A549 (cell line): ENCODE data around the gene KRTAP19-7.

Experiments used
- BHLHE40 ChIP-seq: IDR thresholded peaks from 2 replicates; pipeline ENCODE4 v1.6.1; 2012; ENCODE audit warnings: low read depth, low read length, inconsistent platforms
- ELK1 ChIP-seq: fragments of 150-350 bp; IDR thresholded peaks from 2 replicates; pipeline ENCODE4 v1.6.1; 2014; ENCODE audit warnings: low read depth, mild to moderate bottlenecking, low read length
- HMGXB4 ChIP-seq: fragments of 250-450 bp; sonication (Bioruptor Pico); IDR thresholded peaks from 2 replicates; pipeline ENCODE4 v1.5.0; 2021; ENCODE audit warnings: mild to moderate bottlenecking, moderate library complexity, borderline replicate concordance
- JUN ChIP-seq, 2 experiments: fragments of >200 bp; sonication (Bioruptor Twin); formaldehyde crosslinking; IDR thresholded peaks; 2 replicates in 1 of 2; 3 replicates in 1 of 2; pipeline ENCODE4 v1.6.1; 2016 to 2017
- JUNB ChIP-seq: fragments of >200 bp; sonication (Bioruptor Twin); formaldehyde crosslinking; IDR thresholded peaks from 2 replicates; pipeline ENCODE4 v1.6.1; 2016
- MAFK ChIP-seq: fragments of 450-650 bp; IDR thresholded peaks from 2 replicates; pipeline ENCODE4 v1.6.1; 2014; ENCODE audit not compliant: partially characterized antibody
- MYC ChIP-seq: IDR thresholded peaks from 2 replicates; pipeline ENCODE4 v1.6.1; 2012; ENCODE audit warnings: mild to moderate bottlenecking, inconsistent platforms, low read length, improper control_type of control experiment, borderline replicate concordance
- POLR2A ChIP-seq: IDR thresholded peaks from 2 replicates; pipeline ENCODE4 v1.6.1; 2012; ENCODE audit warnings: mild to moderate bottlenecking, low read length
- RFX5 ChIP-seq: fragments of 450-650 bp; IDR thresholded peaks from 2 replicates; pipeline ENCODE4 v1.7.1; 2014; ENCODE audit warnings: antibody characterized with exemption, mild to moderate bottlenecking, moderate library complexity
- SREBF2 ChIP-seq: fragments of 450-650 bp; IDR thresholded peaks from 2 replicates; pipeline ENCODE4 v1.6.1; 2014; ENCODE audit warnings: mild to moderate bottlenecking, moderate library complexity
- ZFP36 ChIP-seq: fragments of 450-650 bp; IDR thresholded peaks from 2 replicates; pipeline ENCODE4 v1.6.1; 2014; ENCODE audit warnings: borderline replicate concordance; ENCODE audit not compliant: partially characterized antibody
- TF ChIP-seq, protein P1 (sequence below): fragments of >200 bp; sonication (Bioruptor Twin); formaldehyde crosslinking; IDR thresholded peaks from 3 replicates; pipeline ENCODE4 v1.5.1; 2016
- TF ChIP-seq, protein P2 (sequence below): IDR thresholded peaks from 2 replicates; pipeline ENCODE4 v1.6.1; 2012

- no peak for TF ChIP-seq MAFK
- TF ChIP-seq, protein P1, sequence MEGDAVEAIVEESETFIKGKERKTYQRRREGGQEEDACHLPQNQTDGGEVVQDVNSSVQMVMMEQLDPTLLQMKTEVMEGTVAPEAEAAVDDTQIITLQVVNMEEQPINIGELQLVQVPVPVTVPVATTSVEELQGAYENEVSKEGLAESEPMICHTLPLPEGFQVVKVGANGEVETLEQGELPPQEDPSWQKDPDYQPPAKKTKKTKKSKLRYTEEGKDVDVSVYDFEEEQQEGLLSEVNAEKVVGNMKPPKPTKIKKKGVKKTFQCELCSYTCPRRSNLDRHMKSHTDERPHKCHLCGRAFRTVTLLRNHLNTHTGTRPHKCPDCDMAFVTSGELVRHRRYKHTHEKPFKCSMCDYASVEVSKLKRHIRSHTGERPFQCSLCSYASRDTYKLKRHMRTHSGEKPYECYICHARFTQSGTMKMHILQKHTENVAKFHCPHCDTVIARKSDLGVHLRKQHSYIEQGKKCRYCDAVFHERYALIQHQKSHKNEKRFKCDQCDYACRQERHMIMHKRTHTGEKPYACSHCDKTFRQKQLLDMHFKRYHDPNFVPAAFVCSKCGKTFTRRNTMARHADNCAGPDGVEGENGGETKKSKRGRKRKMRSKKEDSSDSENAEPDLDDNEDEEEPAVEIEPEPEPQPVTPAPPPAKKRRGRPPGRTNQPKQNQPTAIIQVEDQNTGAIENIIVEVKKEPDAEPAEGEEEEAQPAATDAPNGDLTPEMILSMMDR: no peak
- TF ChIP-seq ZFP36: no peak
- no peak for TF ChIP-seq ELK1
- TF ChIP-seq, protein P2, sequence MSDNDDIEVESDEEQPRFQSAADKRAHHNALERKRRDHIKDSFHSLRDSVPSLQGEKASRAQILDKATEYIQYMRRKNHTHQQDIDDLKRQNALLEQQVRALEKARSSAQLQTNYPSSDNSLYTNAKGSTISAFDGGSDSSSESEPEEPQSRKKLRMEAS: no peak
- TF ChIP-seq MYC: no peak
- TF ChIP-seq POLR2A: no peak
- no peak for TF ChIP-seq JUNB
- TF ChIP-seq JUN (IDR thresholded peaks at IDR 0.05): no peak
- TF ChIP-seq BHLHE40: no peak
- no peak for TF ChIP-seq SREBF2
- no peak for TF ChIP-seq RFX5
- TF ChIP-seq HMGXB4 (CRISPR knock-in tag): no peak
Measured at GRCh38 chr21:30577766-30578165, 16.7 kb upstream of the KRTAP19-7 start.
